GM10248 (cell line): ENCODE measurements around the gene CLNK.
A peak's percentile ranks its signal among the peaks of the same experiment; 100 is the strongest.

Experiments used
- CTCF ChIA-PET: fragments of 300-600 bp; sonication (Branson Sonifier 250); formaldehyde crosslinking; extraction: SDS; loops from one replicate; lab custom pipeline; 2021; ENCODE audit warnings: antibody characterized with exemption; lab: Yijun Ruan, JAX
- POLR2A ChIA-PET: fragments of 350-650 bp; sonication (Branson Sonifier 250); formaldehyde crosslinking; extraction: SDS; loops from one replicate; lab custom pipeline; 2020; ENCODE audit warnings: antibody characterized with exemption; lab: Yijun Ruan, JAX
- DNase-seq: peaks from one replicate; pipeline ENCODE4 v3.0.0; 2012; ENCODE audit errors: extremely low spot score
- CTCF ChIP-seq: IDR thresholded peaks from 2 replicates; pipeline ENCODE4 v1.5.1; 2012; ENCODE audit warnings: mild to moderate bottlenecking, low read depth; ENCODE audit errors: extremely low read depth, missing control alignments, control extremely low read depth

The CLNK gene

DNA sequence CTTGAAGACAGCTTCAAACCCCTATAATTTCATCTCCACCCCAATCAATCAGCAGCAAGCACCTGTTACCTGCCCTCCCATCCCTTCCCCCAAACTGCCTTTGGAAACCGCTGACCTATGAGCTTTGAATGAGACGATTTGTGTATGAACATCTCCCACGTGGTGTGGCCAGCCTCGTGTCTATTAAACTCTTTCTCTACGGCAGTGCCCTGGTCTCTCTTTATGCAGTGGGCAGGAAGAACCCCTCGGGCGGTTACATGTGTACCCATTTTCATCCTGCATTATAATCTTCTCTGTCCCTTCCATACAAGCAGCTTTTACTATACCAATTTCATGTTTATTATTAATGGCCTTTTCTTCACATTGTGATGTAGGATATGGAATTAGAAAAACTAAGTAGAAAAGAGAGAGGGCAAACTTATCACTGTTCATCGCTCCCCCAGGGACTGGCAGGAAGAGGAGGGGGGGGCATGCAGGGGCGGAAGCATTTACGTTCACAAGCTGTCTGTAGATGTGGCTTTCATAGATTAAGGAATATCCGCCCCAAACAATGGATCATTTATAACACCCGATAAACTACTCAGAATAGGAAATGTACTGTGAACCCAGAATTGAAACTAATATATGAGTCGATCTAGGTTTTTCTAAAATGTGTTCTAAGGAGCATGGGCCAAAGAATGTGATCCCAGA is 131.8 kb downstream of the CLNK start:
- TF ChIP-seq CTCF = no peak
- DNase-seq = no peak
- CTCF ChIA-PET = interaction anchor here (1.2 to 10.2 kb wide), 11 partner anchors 15 to 877 kb away, joined by 3 to 74 read pairs (median 4); partner anchors contain the start of gene HS3ST1
- POLR2A ChIA-PET = no interaction called here

DNA sequence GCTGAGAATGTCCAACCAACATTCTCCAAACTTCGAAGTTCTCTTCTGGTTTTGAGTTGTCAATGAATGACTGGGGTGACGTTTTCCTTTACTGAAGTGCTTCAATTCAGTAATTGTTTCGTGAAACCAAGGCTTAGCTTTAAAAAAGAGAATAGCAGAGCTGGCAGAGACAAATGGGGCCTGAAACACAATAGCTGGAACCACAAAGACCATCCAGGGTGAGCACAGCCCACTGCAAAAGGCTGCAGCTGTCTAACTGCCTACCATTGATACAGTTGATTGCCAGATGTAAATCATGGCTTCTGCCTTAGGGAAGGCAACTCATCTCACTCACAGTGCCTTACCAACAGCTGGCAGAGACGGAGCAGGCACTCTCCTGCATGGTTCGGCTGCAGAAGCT is 148.7 kb downstream of the CLNK start:
- ChIA-PET CTCF (interaction anchor here (1.2 to 5.2 kb wide), 5 partner anchors 9 to 75 kb away, joined by 3 to 74 read pairs (median 5); no protein-coding TSS in a partner anchor), POLR2A (no interaction called here)
- DNase-seq = no peak
- TF ChIP-seq CTCF = no peak

DNA sequence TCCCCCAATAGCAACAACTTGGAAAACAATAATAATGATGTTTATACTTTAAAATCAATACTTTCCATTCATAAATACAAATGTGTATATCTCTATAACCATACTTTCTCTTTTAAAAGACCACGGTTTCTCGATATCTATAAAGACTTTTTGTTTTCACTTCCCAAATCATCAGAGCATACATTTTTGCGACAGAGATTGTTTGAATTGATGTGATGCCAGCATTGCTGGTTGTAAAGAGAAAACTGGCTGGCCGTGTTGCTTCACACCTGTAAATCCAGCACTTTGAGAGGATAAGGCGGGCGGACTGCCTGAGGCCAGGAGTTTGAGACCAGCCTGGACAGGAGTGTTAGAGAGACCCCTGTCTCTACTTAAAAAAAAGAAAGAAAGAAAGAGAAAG is 149.7 kb downstream of the CLNK start:
- DNase-seq = peak; percentile 26
- CTCF ChIA-PET = interaction anchor here (1.4 to 3.6 kb wide), 2 partner anchors 8 to 74 kb away, joined by 3 to 15 read pairs; no protein-coding TSS in a partner anchor
- POLR2A ChIA-PET = no interaction called here
- no peak for TF ChIP-seq CTCF

GRCh38 chr4:10532155-10532554 is 152.4 kb downstream of the CLNK start:
- no peak for TF ChIP-seq CTCF
- ChIA-PET CTCF (interaction anchor here (0.7 to 1.3 kb wide), 3 partner anchors 72 to 374 kb away, joined by 3 to 5 read pairs (median 3); no protein-coding TSS in a partner anchor), POLR2A (no interaction called here)
- no peak for DNase-seq

- ChIA-PET CTCF (interaction anchor here (1.0 kb wide), 1 partner anchor 9 kb away, joined by 3 read pairs; no protein-coding TSS in a partner anchor), POLR2A (interaction anchor here (0.7 kb wide), 1 partner anchor 22 kb away, joined by 3 read pairs; no protein-coding TSS in a partner anchor)
- no peak for DNase-seq
- no peak for TF ChIP-seq CTCF
Measured at GRCh38 chr4:10530137-10530786, 154.3 kb downstream of the CLNK start.

DNA sequence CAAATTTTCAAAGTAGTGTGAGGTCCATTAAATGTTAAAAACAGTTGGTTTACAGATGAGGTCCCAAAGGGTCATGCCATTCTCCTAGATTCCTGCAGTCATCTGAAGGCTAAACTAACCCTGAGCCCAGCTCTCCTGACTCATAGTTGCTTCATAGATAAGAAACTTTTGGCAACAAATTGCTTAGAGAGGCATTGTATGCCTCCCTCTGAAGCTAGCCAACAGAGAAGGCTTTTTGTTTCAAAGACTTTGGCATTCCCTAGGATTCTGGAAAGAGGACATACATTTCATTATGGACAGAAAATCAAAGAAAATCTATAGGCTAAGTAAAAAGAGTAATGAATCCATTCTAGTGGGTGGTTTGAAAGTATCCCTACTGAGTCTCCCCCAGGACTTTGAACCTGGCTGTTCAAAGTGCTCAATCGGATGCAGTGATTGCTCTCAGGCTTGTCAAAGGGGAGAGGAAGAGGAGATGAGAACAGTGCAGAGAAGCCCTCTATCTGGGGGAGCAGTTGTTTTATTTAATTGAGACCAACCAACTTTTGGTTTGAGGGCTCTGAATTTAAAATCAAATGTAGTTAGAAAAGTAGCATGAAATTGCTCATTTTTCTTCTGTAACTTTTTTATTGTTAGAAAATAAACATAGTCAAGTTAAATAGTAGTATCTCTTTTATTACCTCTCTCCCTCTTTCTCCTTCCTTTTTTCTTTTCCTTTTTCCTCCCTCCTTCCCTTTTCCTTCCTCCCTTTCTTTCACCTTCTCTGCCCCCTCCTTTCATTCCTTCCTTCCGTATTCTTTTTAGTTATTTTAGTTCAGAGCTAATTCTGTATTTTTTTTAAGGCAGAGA is 155.1 kb downstream of the CLNK start:
- DNase-seq = no peak
- no peak for TF ChIP-seq CTCF
- POLR2A ChIA-PET = interaction anchor here (0.7 kb wide), 1 partner anchor 22 kb away, joined by 3 read pairs; no protein-coding TSS in a partner anchor
- CTCF ChIA-PET = interaction anchor here (1.0 kb wide), 1 partner anchor 10 kb away, joined by 3 read pairs; no protein-coding TSS in a partner anchor
